T follicular helper cell (primary cell): ENCODE data around the gene ARHGDIG.
"Not testable (repeated sequence)": the region's sequence is repeated elsewhere in the genome, so short reads cannot be mapped to it uniquely, and the experiment has no call there.

Source experiments
- DNase-seq: peaks from one replicate; pipeline ENCODE4 v3.0.0-alpha.2; 2020; ENCODE audit warnings: low read depth

ARHGDIG gene

DNA sequence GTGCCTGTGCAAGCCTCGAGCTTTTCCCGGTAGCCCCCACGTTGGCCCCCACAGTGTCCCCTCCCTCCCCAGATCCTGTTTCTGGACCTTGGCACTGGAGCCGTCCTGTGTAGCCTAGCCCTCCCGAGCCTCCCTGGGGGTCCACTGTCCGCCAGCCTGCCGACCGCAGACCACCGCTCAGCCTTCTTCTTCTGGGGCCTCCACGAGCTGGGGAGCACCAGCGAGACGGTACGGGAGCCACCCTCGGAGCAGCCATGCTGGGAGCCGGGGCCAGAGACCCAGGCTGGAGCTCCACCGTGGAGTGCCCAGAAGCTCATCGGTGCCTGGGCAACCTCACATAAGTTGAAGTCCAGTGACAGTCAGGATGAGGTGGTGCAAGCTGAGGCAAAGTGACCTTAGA lies 16.4 kb upstream of the ARHGDIG start:
- DNase-seq = no peak

GRCh38 chr16:264440-264951 lies 15.9 kb upstream of the ARHGDIG start:
- no peak for DNase-seq

GRCh38 chr16:265002-265529 lies 15.3 kb upstream of the ARHGDIG start:
- DNase-seq = no peak

DNA sequence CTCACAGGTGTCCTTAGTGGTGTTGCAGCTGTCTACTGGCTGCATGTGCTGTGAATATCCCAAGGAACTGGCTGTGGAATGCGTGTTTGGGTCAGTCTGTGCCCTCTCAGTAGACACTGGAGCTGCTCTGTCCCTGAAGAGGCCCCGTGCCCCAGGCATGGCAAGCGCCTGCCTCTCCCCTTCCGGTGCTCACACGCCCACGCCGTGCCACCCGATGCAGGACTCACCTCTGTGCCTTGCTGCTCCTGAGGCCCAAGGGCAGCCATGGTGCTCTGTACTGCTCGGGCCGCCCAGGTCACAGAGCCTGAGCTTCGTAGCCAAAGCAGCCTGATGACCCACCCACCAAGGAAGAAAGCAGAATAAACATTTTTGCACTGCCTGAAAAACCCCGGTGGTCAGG lies 14.7 kb upstream of the ARHGDIG start:
- no peak for DNase-seq

DNA sequence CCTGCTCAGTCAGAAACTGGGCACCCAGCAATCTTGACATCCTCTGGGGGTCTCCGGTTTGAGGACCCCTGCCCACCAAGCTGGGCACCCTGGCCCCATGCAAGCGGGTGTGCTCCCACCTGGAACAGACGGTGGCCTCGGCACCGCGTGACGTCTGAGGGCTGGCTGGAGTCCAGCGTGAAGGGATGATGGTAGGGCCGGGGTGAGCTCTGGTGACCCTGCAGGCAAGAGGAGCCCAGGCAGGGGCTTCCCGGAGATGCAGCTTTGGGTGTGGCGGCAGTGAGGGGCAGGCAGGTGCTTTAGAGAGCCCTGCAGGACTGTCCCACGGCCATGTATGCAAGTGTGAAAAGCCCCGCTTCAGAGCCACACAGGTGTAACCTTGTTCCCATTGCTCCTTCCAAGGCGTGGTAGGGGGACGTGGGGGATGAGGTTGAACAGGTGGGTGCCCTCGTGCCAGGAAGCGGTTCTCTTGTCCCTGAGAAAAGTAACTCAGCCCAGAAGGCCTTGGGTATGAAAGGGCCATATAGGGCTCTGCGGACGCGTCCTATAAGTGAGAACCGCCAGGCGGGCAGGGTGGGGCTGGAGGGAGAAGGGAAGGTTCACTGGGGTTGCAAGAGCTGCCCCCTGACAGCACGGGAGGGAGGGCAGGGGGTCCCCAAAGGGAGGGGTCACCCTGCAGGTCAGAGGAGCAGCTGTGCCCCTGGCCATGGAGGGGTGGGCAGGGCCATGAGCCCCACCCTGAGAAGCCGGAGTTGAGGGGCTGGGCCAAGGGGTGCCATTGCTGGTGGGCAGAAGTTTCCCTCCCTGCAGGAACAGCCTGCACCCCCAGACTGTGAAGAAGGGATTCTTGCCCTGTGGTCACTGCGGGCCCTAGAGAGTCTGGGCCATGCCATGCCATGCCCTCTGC lies 13.9 kb upstream of the ARHGDIG start:
- DNase-seq = no peak

GRCh38 chr16:267562-267961 lies 12.8 kb upstream of the ARHGDIG start:
- DNase-seq = not testable (repeated sequence)

- no peak for DNase-seq
These were observed 12.0 kb upstream of the ARHGDIG start for GRCh38 chr16:268141-269053.

DNA sequence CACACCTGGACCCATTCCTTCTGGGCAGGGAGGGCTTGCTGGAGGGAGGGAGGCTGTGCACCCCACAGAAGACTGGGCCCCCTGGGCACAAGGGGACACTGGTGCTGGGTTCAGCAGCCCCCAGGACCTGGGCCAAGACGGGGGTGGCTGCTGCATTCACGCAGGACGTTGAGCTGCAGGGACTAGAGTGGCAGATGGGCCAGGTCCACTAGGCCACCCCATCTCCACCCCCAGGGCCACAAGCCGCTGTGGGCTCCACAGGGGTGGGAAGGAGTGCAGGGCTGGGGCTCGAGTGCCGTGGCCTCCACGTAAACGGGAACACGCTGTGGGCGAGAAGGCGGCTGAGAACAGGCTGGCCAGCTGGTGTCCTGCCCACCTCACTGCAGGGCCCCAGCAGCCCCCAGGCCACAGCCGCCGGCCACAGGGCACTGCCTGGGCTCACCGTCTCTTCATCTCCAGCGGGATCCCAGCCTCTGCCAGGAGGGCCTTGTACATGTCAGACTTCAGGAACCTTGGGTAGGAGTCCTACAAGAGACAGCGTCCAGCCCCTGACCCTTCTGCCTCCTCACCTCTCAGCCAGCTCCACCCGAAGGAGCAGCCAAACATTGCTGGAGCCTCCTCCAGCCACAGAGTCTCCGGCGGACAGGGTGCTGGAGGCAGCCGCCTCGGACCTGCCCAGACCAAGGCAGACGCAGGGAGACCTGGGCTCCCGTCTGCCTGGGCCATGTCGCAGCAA lies 11.2 kb upstream of the ARHGDIG start:
- no peak for DNase-seq

- no peak for DNase-seq
These were observed 9.8 kb upstream of the ARHGDIG start for GRCh38 chr16:270381-271255.

- DNase-seq = no peak
These were observed 7.5 kb upstream of the ARHGDIG start for GRCh38 chr16:272633-273546.

DNA sequence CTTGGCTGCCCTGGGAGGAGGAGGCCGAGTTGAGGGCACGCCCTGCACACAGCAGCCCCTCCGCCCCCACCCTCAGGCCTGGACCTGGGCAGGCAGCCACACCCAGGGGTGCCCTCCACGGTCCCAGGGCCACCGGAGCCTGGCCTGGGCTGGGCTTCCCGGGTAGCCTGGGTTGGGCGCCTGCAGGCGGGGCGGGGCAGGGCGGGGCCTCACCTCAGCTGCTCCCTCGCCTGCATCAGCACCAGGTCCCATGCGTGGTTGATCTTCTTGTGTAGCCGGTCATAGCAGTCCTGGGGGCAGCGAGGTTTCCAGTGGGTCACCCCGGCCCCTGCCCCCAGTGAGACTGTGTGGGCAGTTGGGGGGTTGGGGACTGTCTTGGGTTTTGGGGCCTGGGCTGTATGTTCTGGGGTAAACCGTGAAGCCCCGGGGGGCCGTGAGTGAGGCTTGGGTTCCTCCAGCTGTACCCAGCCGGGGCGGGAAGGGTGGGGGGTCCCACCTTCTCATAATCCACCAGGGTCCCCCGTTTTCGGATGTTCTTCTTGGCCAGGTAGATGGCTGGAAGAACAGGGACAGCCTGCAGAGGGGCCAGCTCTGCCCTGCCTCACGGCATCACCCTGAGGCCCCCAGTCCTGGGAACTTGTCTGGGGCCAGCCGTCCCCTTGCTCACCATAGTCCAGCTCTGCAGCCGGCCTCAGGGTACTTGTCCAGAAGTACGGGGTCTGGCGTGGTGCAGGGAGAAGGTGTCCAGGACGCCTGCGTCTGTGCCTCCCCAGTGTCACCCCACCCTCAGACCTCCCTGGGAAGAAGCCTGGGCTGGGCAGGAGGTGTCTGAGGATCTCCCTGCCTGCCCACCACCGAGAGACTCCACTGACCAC lies 6.6 kb upstream of the ARHGDIG start:
- DNase-seq = no peak

- no peak for DNase-seq
These were observed 5.2 kb upstream of the ARHGDIG start for GRCh38 chr16:275041-275641.

DNA sequence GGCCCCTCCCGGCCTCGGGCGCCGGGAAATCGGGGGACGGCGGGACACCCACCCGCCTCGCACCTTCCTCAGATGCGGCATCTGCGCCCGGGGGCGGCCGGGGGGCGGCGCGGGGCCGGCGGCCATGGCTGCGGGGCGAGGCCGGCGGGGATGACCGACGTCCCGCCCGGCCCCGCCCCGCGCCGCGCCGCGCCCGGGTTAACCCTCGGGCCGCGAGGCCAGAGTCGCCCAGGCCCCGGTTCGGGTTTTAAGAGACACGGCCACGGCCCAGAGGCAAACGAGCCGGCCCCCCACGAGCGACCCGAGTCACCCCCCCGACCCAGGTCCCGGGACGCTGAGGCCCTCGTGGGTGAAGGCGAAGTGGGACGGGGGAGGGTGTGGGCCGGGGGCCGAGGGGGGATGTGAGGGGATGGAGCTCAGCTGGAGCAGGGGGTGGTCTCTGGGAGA lies 4.6 kb upstream of the ARHGDIG start, which contains the start of gene RGS11:
Gene RGS11 (minus strand): TSS at position 159 of the 447 bp plus-strand sequence. CDS start 33 bp downstream, at position 126.
- DNase-seq = no peak

DNA sequence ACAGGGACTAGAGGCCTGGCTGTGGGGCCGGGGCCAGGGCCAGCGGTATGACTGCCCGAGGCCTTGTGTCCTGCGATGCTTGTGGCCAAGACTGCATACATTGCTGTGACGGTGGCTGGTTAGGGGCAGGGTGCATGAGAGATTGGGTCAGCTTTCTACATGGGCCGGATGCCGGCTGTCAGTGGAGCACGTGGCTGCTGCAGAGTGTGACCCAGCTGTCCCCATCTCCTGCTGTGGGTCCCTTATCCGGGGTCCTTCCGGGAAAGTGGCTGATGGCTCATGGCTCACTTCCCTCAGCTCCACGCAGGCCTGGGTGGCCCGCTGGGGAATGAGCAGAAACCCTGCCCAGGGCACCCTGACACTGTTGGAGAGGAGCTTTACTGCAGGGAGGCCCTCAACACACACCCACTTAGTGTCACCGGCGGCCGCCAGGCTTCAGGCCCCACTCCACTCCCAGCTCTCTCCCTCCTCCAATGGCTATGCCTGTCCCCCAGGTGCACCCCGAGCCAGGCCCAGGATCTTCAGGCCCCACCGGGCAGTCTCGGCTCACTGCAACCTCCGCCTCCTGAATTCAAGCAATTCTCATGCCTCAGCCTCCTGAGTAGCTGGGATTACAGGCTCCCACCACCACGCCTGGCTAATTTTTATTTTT lies 3.8 kb upstream of the ARHGDIG start:
- no peak for DNase-seq

DNA sequence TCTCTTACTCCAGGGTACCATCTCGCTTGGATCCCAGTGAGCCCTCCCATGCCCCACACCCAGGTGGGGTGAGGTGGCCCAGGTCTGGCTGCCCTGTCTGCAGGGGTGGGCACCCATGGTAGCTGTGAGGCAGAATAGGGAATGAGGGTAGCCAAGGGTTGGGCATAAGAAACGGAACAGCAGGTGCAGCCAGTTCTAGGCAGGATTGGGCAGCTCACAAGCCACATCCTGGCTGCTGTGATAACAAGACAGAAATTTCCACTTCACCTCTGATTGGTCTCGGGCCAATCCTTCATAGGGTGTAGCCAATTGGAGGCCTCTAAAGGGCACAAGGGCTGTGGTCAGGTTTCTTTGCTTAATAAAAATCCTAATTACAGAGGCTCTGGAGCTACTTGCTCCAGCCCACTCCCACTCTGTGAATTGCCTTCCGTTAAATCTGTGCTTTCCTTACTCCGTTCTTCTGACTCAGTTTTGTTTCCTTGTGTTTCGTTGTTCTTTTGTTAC lies 1.5 kb upstream of the ARHGDIG start:
- peak; percentile 12 for DNase-seq

GRCh38 chr16:279531-279930 lies 860 bp upstream of the ARHGDIG start:
- DNase-seq = no peak

DNA sequence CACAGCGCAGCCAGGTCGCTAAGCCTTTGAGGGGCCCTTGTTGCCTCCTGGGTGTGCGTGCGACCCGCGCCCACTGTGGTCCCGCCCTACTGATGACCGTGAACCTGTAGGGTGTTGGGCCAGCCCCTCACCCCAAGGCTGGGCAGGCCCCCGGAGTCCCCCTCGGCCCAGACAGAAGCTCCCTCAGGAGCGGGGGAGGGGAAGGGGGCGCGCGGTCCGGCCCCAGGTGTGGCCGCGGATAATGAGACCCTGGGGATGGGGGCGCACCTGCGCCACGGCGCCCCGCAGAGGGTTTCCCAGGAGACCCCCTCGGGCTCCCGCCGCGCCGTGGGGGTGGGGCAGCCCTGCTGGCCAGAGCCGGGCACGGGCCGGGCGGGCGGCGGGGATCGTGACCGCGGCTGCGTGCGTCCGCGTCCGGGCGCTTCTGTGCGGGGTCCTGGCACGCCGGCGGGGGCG lies 358 bp upstream of the ARHGDIG start:
- no peak for DNase-seq
